GM23248 (cell line): ENCODE results near the gene DPP10.

Source experiments
- EZH2 ChIP-seq: fragments of 200-600 bp; sonication (generic); IDR thresholded peaks from 2 replicates; pipeline ENCODE4 v1.6.1; 2018; ENCODE audit warnings: antibody characterized with exemption, mild to moderate bottlenecking; ENCODE audit not compliant: insufficient read depth, poor library complexity, severe bottlenecking
- EZH2phosphoT487 ChIP-seq: fragments of 200-600 bp; sonication (generic); IDR thresholded peaks from 2 replicates; pipeline ENCODE4 v1.6.1; 2018; ENCODE audit warnings: antibody characterized with exemption, moderate library complexity, mild to moderate bottlenecking, low read depth; ENCODE audit not compliant: insufficient read depth

DNA sequence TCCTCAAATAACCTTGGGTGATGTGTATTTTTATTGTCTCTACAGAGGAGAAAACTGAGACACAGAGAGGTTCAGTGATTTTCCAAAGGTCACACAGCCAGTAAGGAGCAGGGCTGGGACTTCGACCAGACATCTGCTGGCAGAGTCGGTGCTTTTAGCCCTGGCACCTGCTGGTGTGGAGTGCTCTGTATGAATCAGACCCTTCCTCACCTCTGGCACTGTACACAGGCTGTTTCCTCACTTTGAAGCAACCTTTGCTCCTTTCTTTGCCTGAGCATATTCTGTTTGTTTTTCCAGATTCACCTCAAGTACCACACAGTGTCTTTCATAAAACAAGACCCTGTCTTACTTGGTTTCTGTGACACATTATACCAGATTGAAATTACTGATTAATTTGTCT is 107.9 kb downstream of the DPP10 start:
- TF ChIP-seq EZH2, result no peak
- no peak for TF ChIP-seq EZH2phosphoT487
